Lower lobe of right lung (tissue), 2 donors: Measurements from ENCODE around the gene ARAP2. TPM values are rescaled to one million over a fixed set of nuclear protein-coding genes. Genes with fewer than 3 reads are reported as not detected.

Experiments
- ATAC-seq, 2 donors: fragments of 200-7000 bp; cut with Tn5 transposase; one replicate each; pipeline ENCODE4 v1.9.1; 2020 to 2022; ENCODE audit warnings: mild to moderate bottlenecking in 2 of 2, moderate library complexity in 2 of 2
- DNase-seq: peaks from one replicate; pipeline ENCODE4 v3.0.0-alpha.2; 2020
- H3K27ac ChIP-seq: fragments of 200-600 bp; one replicate; pipeline ENCODE4 v1.8.0; 2022
- H3K27me3 ChIP-seq: fragments of 200-600 bp; one replicate; pipeline ENCODE4 v1.8.0; 2022; ENCODE audit warnings: low read depth
- H3K36me3 ChIP-seq: fragments of 200-600 bp; one replicate; pipeline ENCODE4 v1.8.0; 2022; ENCODE audit warnings: mild to moderate bottlenecking
- H3K4me1 ChIP-seq: fragments of 200-600 bp; one replicate; pipeline ENCODE4 v1.8.0; 2022
- H3K4me3 ChIP-seq: fragments of 200-600 bp; one replicate; pipeline ENCODE4 v1.8.0; 2022; ENCODE audit warnings: mild to moderate bottlenecking
- H3K9me3 ChIP-seq: fragments of 200-600 bp; one replicate; pipeline ENCODE4 v1.8.0; 2022
- intact Hi-C: fragments of 100-400 bp; cut with DNase I; formaldehyde crosslinking; loops from one replicate; pipeline ENCODE4 v1.11.0; 2022
- long read RNA-seq: library from polyadenylated mRNA; unstranded; transcript quantifications from one replicate; pipeline ENCODE4 v2.0.0, GENCODE V29; 2021
- total RNA-seq: library from RNA; stranded (reverse); fragmentation: NEBNext Ultra II Directional; extraction: Animal tissue kit (Norgen Biotek cat#: 25700); gene quantifications from one replicate; pipeline ENCODE4 v1.2.1, GENCODE V29; 2021
- TF ChIP-seq, protein P1 (sequence below): fragments of 200-600 bp; IDR thresholded peaks from one replicate; pipeline ENCODE4 v1.8.0; 2022; ENCODE audit warnings: antibody characterized with exemption, mild to moderate bottlenecking
- donor health status: DM: no; HTN: yes; CAD: no; lungs with severe emphysema.

The ARAP2 gene
- 74.5 TPM for total RNA-seq
- long read RNA-seq, full-length matches to known transcripts = 1 of 29 reads
- long read RNA-seq, partial matches to known transcripts = 13 of 29 reads
- long read RNA-seq, other reads (novel, unspliced or antisense) = 15 of 29 reads

DNA sequence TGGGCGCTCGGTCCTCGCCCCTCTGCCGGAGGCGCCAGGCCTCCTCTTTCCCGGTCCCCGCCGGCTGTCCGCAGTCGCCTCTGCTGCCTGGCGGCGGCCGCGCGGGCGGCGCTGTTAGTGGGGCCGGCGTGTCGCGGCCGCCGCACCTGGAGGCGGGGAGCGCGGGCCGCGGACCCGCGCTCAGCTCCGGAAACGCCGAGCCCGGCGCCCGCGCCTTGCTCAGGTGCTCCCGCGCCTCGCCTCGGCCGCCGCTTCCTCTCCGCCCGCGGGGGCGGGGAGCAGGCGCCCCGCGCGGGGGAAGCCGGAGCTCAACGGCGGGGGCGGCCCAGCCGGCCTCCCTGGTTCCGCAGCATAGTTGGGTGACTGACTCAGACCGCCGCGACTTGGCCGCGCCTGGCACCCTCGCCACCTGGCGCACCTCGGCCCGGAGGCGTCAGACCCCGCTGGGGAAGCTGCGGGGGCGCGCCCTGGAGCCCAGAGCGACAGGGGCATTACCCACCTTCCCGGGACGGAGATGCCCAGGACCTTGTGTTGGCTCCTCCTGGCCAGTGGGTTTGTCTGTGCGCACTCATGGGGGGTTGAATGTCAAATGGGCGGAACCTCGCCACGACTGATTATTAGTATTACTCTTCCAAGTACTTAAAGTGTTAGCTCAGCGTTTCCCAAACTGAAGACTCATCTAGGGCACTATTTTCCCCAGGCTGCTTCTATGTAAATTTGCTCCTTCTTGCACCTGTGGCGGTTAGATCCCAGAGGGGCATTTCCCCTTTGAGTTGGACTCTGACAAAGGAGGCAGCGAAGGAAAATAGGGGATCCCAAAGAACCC, at the start of gene ARAP2:
TSS of gene ARAP2 (minus strand) at position 258 of the 826 bp plus-strand sequence. CDS start 15,028 bp downstream, outside the sequence.
- Histone ChIP-seq H3K4me1 (peaks cover 22% of the 10 kb centered on the region), H3K9me3 (no peaks in the 10 kb centered on the region), H3K27me3 (no peaks in the 10 kb centered on the region), H3K36me3 (no peaks in the 10 kb centered on the region), H3K27ac (peak within 1 kb of the TSS; percentile 89), H3K4me3 (peak within 1 kb of the TSS; percentile 70)
- DNase-seq (peak; percentile 83), ATAC-seq (peak; percentile 93 to 95)
- intact Hi-C loops = no loop called here
- TF ChIP-seq, protein P1, sequence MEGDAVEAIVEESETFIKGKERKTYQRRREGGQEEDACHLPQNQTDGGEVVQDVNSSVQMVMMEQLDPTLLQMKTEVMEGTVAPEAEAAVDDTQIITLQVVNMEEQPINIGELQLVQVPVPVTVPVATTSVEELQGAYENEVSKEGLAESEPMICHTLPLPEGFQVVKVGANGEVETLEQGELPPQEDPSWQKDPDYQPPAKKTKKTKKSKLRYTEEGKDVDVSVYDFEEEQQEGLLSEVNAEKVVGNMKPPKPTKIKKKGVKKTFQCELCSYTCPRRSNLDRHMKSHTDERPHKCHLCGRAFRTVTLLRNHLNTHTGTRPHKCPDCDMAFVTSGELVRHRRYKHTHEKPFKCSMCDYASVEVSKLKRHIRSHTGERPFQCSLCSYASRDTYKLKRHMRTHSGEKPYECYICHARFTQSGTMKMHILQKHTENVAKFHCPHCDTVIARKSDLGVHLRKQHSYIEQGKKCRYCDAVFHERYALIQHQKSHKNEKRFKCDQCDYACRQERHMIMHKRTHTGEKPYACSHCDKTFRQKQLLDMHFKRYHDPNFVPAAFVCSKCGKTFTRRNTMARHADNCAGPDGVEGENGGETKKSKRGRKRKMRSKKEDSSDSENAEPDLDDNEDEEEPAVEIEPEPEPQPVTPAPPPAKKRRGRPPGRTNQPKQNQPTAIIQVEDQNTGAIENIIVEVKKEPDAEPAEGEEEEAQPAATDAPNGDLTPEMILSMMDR = no peak

DNA sequence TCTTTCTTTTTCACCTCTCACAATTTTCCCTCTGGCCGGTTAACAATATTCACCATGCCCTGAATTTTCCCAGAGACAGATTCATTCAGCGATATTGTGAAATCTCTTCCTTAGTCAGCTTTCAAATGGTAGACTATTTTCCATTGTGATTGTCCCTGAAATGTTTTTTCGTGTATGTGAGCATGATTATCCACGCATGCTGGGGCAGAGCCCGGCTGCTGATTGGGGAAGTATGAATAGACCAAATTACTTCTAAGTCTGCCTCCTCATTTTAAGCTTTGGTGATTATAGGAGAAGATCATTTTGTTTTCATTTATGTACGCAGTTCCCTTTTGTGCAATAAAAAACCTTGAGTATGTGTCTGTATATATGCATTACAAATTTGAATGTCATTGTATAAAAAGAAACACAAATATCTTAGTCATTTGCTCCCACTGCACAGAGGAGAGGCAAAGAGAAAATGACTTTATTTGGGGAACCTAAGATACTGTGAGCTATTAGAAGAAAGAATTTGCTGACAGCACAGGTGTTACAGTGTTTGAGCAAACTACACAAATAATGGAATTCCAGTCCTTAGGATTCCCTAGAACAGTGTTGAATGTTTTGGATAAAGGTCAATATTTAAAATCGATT, 48.4 kb upstream of the ARAP2 start:
- H3K4me1 ChIP-seq = no peaks in the 10 kb centered on the region
- TF ChIP-seq, protein P1 = no peak
- intact Hi-C loops = no loop called here
- DNase-seq (no peak), ATAC-seq (no peak)
- no peaks in the 10 kb centered on the region for H3K27me3 ChIP-seq
- H3K9me3 ChIP-seq = no peaks in the 10 kb centered on the region
- no peaks in the 10 kb centered on the region for H3K36me3 ChIP-seq
- H3K4me3 ChIP-seq = no peak overlapping the region
- no peak overlapping the region for H3K27ac ChIP-seq

DNA sequence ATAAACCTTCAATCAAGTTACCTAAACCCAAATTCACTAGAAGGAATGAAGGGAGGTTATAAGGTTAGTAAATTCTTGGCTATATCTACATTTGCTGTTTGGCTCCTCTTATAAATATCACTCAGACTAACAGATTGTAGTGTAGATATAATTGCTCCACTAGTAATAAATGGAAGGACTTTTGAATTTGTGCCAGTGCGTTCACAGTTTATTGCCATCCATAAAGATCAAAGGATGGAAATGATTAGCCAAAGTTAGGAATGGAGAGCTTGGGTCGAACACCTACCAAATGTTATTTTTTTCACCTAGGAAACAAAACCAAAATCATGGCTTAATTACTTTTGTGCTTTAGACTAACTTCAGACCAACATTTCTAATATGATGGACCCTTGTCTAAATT, 46.3 kb upstream of the ARAP2 start:
- DNase-seq = no peak
- Histone ChIP-seq H3K9me3 (no peaks in the 10 kb centered on the region), H3K4me1 (no peaks in the 10 kb centered on the region), H3K4me3 (no peak overlapping the region), H3K27me3 (no peaks in the 10 kb centered on the region), H3K27ac (no peak overlapping the region), H3K36me3 (no peaks in the 10 kb centered on the region)
- intact Hi-C loops = no loop called here
- TF ChIP-seq, protein P1 = no peak
- no peak for ATAC-seq

- Histone ChIP-seq H3K4me1 (no peaks in the 10 kb centered on the region), H3K27me3 (no peaks in the 10 kb centered on the region), H3K27ac (no peak overlapping the region), H3K4me3 (no peak overlapping the region), H3K36me3 (no peaks in the 10 kb centered on the region), H3K9me3 (no peaks in the 10 kb centered on the region)
- intact Hi-C loops = no loop called here
- ATAC-seq = no peak
- no peak for DNase-seq
- TF ChIP-seq, protein P1 = no peak
These were observed 44.6 kb upstream of the ARAP2 start for GRCh38 chr4:36288731-36289426.

- TF ChIP-seq, protein P1 = no peak
- intact Hi-C loops = no loop called here
- H3K36me3 ChIP-seq = no peaks in the 10 kb centered on the region
- ATAC-seq (no peak), DNase-seq (no peak)
- no peaks in the 10 kb centered on the region for H3K4me1 ChIP-seq
- H3K9me3 ChIP-seq = no peaks in the 10 kb centered on the region
- H3K27me3 ChIP-seq = no peaks in the 10 kb centered on the region
- H3K27ac ChIP-seq = no peak overlapping the region
- no peak overlapping the region for H3K4me3 ChIP-seq
These were observed 42.2 kb upstream of the ARAP2 start for GRCh38 chr4:36286481-36286871.
